ENCODE measurements around the gene WDR90.

- TF ChIP-seq CTCF (conservative IDR thresholded peaks at IDR 0.05; ENCODE audit: low read depth in 2 of 2) = no peak
- TF ChIP-seq POLR2AphosphoS5 (IDR thresholded peaks at IDR 0.05; ENCODE audit: low read depth) = no peak
- no peak for TF ChIP-seq REST (IDR thresholded peaks at IDR 0.05; ENCODE audit: unreplicated experiment)
- TF ChIP-seq ETS1 (IDR thresholded peaks at IDR 0.05) = no peak
- no peak for TF ChIP-seq EZH2 (IDR thresholded peaks at IDR 0.05; ENCODE audit: low read depth, unreplicated experiment)
- no peak for TF ChIP-seq CREB1 (CRISPR knock-in tag; IDR thresholded peaks at IDR 0.05; ENCODE audit: low read depth)
- TF ChIP-seq EZH2phosphoT487 (IDR thresholded peaks at IDR 0.05; ENCODE audit: unreplicated experiment) = no peak
- no peak for TF ChIP-seq STAT1 (IDR thresholded peaks at IDR 0.05; ENCODE audit: unreplicated experiment)
- TF ChIP-seq JUNB (IDR thresholded peaks at IDR 0.05; ENCODE audit: unreplicated experiment) = no peak
- TF ChIP-seq ZNF114 (CRISPR knock-in tag; IDR thresholded peaks at IDR 0.05) = no peak
- TF ChIP-seq ZNF331 (CRISPR knock-in tag; IDR thresholded peaks at IDR 0.05; ENCODE audit: low read depth) = no peak
- TF ChIP-seq NANOG (IDR thresholded peaks at IDR 0.05; ENCODE audit: borderline replicate concordance) = no peak
These were observed 20.7 kb upstream of the WDR90 start for GRCh38 chr16:628321-629061.
